Measurements from ENCODE around the gene NCAM2.

DNA sequence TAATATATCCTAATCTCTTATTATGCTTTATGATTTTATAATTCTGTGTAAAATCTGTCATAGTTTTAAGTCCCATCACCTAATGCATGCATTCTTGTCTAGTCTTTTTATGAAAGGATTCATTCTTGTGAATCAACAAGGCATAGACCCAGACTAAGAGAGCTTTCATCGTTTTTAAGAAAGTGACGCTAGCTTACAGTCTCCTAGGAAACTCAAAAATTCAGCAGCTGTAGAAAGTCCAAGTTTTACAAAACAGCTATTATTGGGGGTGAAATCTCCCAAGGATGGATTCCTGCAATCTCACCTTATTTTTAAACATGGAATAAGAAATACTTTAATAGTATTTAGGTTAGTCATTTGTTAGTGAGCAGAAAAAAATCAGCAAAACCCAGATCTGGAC is 104.7 kb downstream of the NCAM2 start:
- TF ChIP-seq, protein P1, sequence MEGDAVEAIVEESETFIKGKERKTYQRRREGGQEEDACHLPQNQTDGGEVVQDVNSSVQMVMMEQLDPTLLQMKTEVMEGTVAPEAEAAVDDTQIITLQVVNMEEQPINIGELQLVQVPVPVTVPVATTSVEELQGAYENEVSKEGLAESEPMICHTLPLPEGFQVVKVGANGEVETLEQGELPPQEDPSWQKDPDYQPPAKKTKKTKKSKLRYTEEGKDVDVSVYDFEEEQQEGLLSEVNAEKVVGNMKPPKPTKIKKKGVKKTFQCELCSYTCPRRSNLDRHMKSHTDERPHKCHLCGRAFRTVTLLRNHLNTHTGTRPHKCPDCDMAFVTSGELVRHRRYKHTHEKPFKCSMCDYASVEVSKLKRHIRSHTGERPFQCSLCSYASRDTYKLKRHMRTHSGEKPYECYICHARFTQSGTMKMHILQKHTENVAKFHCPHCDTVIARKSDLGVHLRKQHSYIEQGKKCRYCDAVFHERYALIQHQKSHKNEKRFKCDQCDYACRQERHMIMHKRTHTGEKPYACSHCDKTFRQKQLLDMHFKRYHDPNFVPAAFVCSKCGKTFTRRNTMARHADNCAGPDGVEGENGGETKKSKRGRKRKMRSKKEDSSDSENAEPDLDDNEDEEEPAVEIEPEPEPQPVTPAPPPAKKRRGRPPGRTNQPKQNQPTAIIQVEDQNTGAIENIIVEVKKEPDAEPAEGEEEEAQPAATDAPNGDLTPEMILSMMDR (IDR thresholded peaks at IDR 0.05), result no peak
- TF ChIP-seq POLR2A (IDR thresholded peaks at IDR 0.05), result no peak
